H54 (cell line): Measurements from ENCODE around the gene ALOX5AP.
A peak's percentile ranks its signal among the peaks of the same experiment; 100 is the strongest.

ENCODE experiments used
- DNase-seq: peaks from one replicate; pipeline ENCODE4 v3.0.0; 2011; ENCODE audit warnings: low spot score, mixed read lengths; ENCODE audit not compliant: insufficient read length
- FAIRE-seq: peaks from 3 replicates; lab custom pipeline; 2011; peaks lifted over from hg19 to GRCh38; lab: Jason Lieb, UNC
- POLR2A ChIP-seq: IDR thresholded peaks from 2 replicates; pipeline ENCODE4 v1.6.1; 2011; ENCODE audit warnings: low read depth, mild to moderate bottlenecking, low read length

The ALOX5AP gene

GRCh38 chr13:30721936-30722335 lies 13.4 kb upstream of the ALOX5AP start:
- TF ChIP-seq POLR2A, result no peak
- DNase-seq, result no peak
- FAIRE-seq, result no peak

- FAIRE-seq, result no peak
- no peak for DNase-seq
- no peak for TF ChIP-seq POLR2A
Measured at GRCh38 chr13:30722361-30722760, 13.0 kb upstream of the ALOX5AP start.

GRCh38 chr13:30724778-30725177 lies 10.6 kb upstream of the ALOX5AP start:
- DNase-seq (no peak), FAIRE-seq (no peak)
- no peak for TF ChIP-seq POLR2A

- DNase-seq (no peak), FAIRE-seq (no peak)
- no peak for TF ChIP-seq POLR2A
Measured at GRCh38 chr13:30725326-30726085, 9.8 kb upstream of the ALOX5AP start.

GRCh38 chr13:30726192-30726591 lies 9.2 kb upstream of the ALOX5AP start:
- TF ChIP-seq POLR2A, result no peak
- DNase-seq (no peak), FAIRE-seq (no peak)

GRCh38 chr13:30727491-30728355 lies 7.6 kb upstream of the ALOX5AP start:
- no peak for TF ChIP-seq POLR2A
- DNase-seq, result no peak
- no peak for FAIRE-seq

- DNase-seq (no peak), FAIRE-seq (no peak)
- no peak for TF ChIP-seq POLR2A
Measured at GRCh38 chr13:30729801-30730200, 5.5 kb upstream of the ALOX5AP start.

- DNase-seq (no peak), FAIRE-seq (no peak)
- no peak for TF ChIP-seq POLR2A
Measured at GRCh38 chr13:30730526-30730925, 4.8 kb upstream of the ALOX5AP start.

- no peak for TF ChIP-seq POLR2A
- DNase-seq (no peak), FAIRE-seq (no peak)
Measured at GRCh38 chr13:30731361-30732045, 3.8 kb upstream of the ALOX5AP start.

- FAIRE-seq (no peak), DNase-seq (no peak)
- TF ChIP-seq POLR2A, result no peak
Measured at GRCh38 chr13:30732046-30732390, 3.3 kb upstream of the ALOX5AP start.

- TF ChIP-seq POLR2A, result no peak
- FAIRE-seq (no peak), DNase-seq (peak; percentile 24)
Measured at GRCh38 chr13:30734439-30734838, 904 bp upstream of the ALOX5AP start.

- no peak for TF ChIP-seq POLR2A
- FAIRE-seq, result no peak
Measured at GRCh38 chr13:30735872-30736175, 481 bp downstream of the ALOX5AP start.

GRCh38 chr13:30736461-30737320 lies 1.3 kb downstream of the ALOX5AP start:
- TF ChIP-seq POLR2A, result no peak
- DNase-seq (no peak), FAIRE-seq (no peak)

More at GRCh38 chr13:30735872-30736175, 481 bp downstream of the ALOX5AP start:
- no peak for DNase-seq
